ENCODE data around the gene NXNL1.
A peak's percentile ranks its signal among the peaks of the same experiment; 100 is the strongest.

NXNL1 gene

DNA sequence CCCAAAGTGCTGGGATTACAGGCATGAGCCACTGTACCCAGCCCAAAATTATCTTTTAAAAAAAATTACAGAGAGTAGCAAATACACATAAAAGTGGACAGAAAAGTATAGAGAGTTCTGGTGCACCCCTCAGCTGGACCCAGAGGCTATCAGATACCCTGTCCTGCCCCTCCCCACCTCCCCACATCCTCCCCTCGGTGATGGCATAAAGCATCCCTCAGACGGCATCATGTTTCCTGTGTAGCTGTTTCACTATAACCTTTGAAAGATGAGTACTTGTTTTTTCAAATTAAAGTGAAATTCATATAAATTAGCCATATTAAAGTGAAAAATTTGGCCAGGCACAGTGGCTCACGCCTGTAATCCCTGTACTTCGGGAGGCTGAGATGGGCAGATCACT is 29.7 kb upstream of the NXNL1 start:
- Histone ChIP-seq H3K4me2 (peak overlapping the region in 8 of 11 experiments; percentile 81 to 97 (median 90); a peak in 16 of 22 replicates), H3K4me1 (peaks cover 40 to 88% (median 78%) of the 10 kb centered on the region in 10 experiments), H3K27ac (peak overlapping the region in 6 of 11 experiments; percentile 16 to 84 (median 37); a peak in 9 of 22 replicates), H3K27me3 (no peaks in the 10 kb centered on the region), H3K36me3 (peaks cover 0 to 41% (median 0%) of the 10 kb centered on the region in 11 experiments; a peak in 10 of 22 replicates), H3K9me3 (replicated peaks in 1 of 11) (no peaks in the 10 kb centered on the region), H4K20me1 (peaks cover 0 to 36% (median 0%) of the 10 kb centered on the region in 11 experiments; a peak in 6 of 22 replicates), H3K4me3 (no peak overlapping the region), H3K9ac (peak overlapping the region in 1 of 11 experiments; percentile 19; a peak in 1 of 22 replicates)
- TF ChIP-seq Cebpa-rat (IDR thresholded peaks at IDR 0.05): no peak

DNA sequence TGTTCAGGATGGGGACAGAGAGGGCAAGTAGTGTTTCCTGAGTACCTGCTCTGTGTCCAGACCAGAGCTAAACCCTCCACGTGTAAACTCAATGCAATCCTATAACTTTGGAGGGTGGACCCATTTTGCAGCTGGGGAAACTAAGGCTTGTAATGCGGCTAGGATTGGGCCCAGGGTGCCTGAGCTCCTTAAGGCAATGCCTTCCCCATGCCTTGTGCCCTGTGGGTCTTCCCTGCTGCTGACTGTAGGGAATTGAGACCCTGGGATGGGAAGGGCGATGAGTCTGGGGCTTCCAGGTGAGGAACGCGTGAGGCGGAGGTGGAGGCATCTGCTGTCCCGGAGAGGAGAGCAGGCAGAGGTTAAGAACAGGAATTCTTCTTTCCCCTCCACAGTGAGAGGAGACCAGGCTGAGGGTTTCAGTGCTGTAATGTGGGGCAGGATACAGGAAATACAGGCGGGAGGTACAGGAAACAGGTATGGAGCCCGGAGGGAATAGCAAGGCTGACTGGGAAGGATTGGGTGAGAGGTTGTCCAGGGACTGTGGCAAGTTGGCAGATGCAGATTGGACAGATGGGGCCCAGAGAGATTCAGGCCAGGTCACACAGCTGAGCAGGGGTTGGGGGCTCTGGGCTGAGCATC is 28.8 kb upstream of the NXNL1 start:
- H3K4me1 ChIP-seq: peaks cover 45 to 88% (median 79%) of the 10 kb centered on the region in 10 experiments
- peaks cover 0 to 39% (median 0%) of the 10 kb centered on the region in 11 experiments; a peak in 6 of 22 replicates for H4K20me1 ChIP-seq
- no peaks in the 10 kb centered on the region for H3K9me3 ChIP-seq (replicated peaks in 1 of 11)
- peaks cover 0 to 41% (median 0%) of the 10 kb centered on the region in 11 experiments; a peak in 10 of 22 replicates for H3K36me3 ChIP-seq
- H3K27ac ChIP-seq: peak overlapping the region in 7 of 11 experiments; percentile 31 to 84 (median 57); a peak in 12 of 22 replicates
- TF ChIP-seq Cebpa-rat (IDR thresholded peaks at IDR 0.05): no peak
- peak overlapping the region in 10 of 11 experiments; percentile 81 to 97 (median 90); a peak in 19 of 22 replicates for H3K4me2 ChIP-seq
- H3K27me3 ChIP-seq: no peaks in the 10 kb centered on the region
- H3K9ac ChIP-seq: peak overlapping the region in 6 of 11 experiments; percentile 1 to 69 (median 16); a peak in 6 of 22 replicates
- H3K4me3 ChIP-seq: no peak overlapping the region

- Histone ChIP-seq H3K4me2 (peak overlapping the region; percentile 81 to 97 (median 91)), H3K9me3 (replicated peaks in 1 of 11) (no peaks in the 10 kb centered on the region), H4K20me1 (peaks cover 0 to 41% (median 0%) of the 10 kb centered on the region in 11 experiments; a peak in 6 of 22 replicates), H3K27me3 (no peaks in the 10 kb centered on the region), H3K4me3 (peak overlapping the region in 9 of 10 experiments; percentile 18 to 61 (median 45); a peak in 15 of 20 replicates), H3K9ac (peak overlapping the region; percentile 35 to 69 (median 58); a peak in 20 of 22 replicates), H3K36me3 (peaks cover 0 to 41% (median 0%) of the 10 kb centered on the region in 11 experiments; a peak in 10 of 22 replicates), H3K27ac (peak overlapping the region in 10 of 11 experiments; percentile 37 to 84 (median 71); a peak in 18 of 22 replicates), H3K4me1 (peaks cover 52 to 90% (median 81%) of the 10 kb centered on the region in 10 experiments)
- no peak for TF ChIP-seq Cebpa-rat (IDR thresholded peaks at IDR 0.05)
Measured at GRCh38 chr19:17488593-17489391, 28.1 kb upstream of the NXNL1 start.

- H3K4me2 ChIP-seq: peak overlapping the region; percentile 81 to 97 (median 91)
- peak overlapping the region in 10 of 11 experiments; percentile 41 to 69 (median 60); a peak in 19 of 22 replicates for H3K9ac ChIP-seq
- no peaks in the 10 kb centered on the region for H3K9me3 ChIP-seq (replicated peaks in 1 of 11)
- TF ChIP-seq Cebpa-rat (IDR thresholded peaks at IDR 0.05): no peak
- H3K4me3 ChIP-seq: peak overlapping the region in 3 of 10 experiments; percentile 19 to 61 (median 37); a peak in 5 of 20 replicates
- H3K27ac ChIP-seq: peak overlapping the region in 9 of 11 experiments; percentile 37 to 84 (median 71); a peak in 17 of 22 replicates
- peaks cover 0 to 41% (median 0%) of the 10 kb centered on the region in 11 experiments; a peak in 10 of 22 replicates for H3K36me3 ChIP-seq
- no peaks in the 10 kb centered on the region for H3K27me3 ChIP-seq
- peaks cover 65 to 99% (median 91%) of the 10 kb centered on the region in 10 experiments for H3K4me1 ChIP-seq
- peaks cover 0 to 54% (median 0%) of the 10 kb centered on the region in 11 experiments; a peak in 6 of 22 replicates for H4K20me1 ChIP-seq
Measured at GRCh38 chr19:17487284-17488121, 26.8 kb upstream of the NXNL1 start.

DNA sequence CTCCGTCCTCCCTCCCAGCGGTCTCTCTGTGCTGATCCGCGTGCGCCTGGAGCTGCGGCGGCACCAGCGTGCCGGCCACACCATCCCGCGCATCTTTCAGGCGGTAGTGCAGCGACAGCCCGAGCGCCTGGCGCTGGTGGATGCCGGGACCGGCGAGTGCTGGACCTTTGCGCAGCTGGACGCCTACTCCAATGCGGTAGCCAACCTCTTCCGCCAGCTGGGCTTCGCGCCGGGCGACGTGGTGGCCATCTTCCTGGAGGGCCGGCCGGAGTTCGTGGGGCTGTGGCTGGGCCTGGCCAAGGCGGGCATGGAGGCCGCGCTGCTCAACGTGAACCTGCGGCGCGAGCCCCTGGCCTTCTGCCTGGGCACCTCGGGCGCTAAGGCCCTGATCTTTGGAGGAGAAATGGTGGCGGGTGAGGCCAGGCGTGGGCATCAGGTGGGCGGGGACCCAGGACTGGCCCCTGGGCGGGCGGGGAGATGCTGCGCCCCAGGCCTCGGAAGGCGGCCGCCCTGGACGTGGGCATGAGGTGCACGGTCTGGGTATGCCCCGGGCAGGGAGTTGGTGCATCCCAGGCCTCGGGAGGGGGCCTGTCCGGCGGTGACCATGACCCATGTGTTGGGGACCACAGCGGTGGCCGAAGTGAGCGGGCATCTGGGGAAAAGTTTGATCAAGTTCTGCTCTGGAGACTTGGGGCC is 26.0 kb upstream of the NXNL1 start:
- peaks cover 0 to 59% (median 0%) of the 10 kb centered on the region in 11 experiments; a peak in 6 of 22 replicates for H4K20me1 ChIP-seq
- H3K27ac ChIP-seq: peak overlapping the region in 8 of 11 experiments; percentile 45 to 80 (median 64); a peak in 16 of 22 replicates
- H3K4me1 ChIP-seq: peaks cover 73 to 100% (median 95%) of the 10 kb centered on the region in 10 experiments
- no peak overlapping the region for H3K4me3 ChIP-seq
- H3K9me3 ChIP-seq (replicated peaks in 1 of 11): no peaks in the 10 kb centered on the region
- TF ChIP-seq Cebpa-rat (IDR thresholded peaks at IDR 0.05): no peak
- H3K36me3 ChIP-seq: peaks cover 0 to 41% (median 0%) of the 10 kb centered on the region in 11 experiments; a peak in 10 of 22 replicates
- H3K27me3 ChIP-seq: no peaks in the 10 kb centered on the region
- peak overlapping the region in 8 of 11 experiments; percentile 14 to 66 (median 34); a peak in 10 of 22 replicates for H3K9ac ChIP-seq
- H3K4me2 ChIP-seq: peak overlapping the region; percentile 28 to 96 (median 59); a peak in 20 of 22 replicates

DNA sequence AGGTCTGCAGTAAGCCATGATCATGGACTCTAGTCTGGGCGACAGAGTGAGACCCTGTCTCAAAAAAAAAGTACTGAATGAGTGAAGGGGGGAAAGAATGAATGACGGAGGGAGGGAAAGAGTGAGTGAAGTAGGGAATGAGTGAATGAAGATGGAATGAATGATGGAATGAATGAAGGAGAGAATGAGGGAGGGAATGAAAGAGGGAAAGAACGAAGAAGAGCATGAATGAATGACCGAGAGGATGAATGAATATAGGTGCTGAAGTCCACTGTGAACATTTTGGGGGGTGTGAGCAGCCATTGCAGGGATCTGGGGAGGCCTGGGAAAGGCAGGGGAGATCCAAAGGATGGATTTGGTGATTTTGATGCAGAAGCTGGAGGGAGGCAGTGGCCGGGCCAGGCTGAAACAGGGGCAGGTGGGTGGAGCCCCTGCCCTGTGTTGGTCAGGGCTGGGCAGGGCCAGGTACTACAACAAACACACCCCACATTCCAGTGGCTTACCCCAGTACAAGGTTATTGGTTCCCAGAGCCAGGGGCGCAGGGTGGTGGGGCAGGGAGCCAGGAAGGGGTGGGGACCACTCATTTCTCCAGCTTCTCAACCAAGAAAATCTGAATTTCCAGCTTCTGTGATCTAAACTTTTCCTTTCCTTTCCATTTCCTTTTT is 23.9 kb upstream of the NXNL1 start:
- H3K9ac ChIP-seq: 0 out of 22 replicates have a peak overlapping the region, but pooled peaks of 1 of the 11 experiments have one; percentile 9
- no peaks in the 10 kb centered on the region for H3K9me3 ChIP-seq (replicated peaks in 1 of 11)
- no peak for TF ChIP-seq Cebpa-rat (IDR thresholded peaks at IDR 0.05)
- H3K4me2 ChIP-seq: peak overlapping the region in 10 of 11 experiments; percentile 18 to 96 (median 52); a peak in 12 of 22 replicates
- peaks cover 0 to 21% (median 0%) of the 10 kb centered on the region in 11 experiments; a peak in 10 of 22 replicates for H3K36me3 ChIP-seq
- no peaks in the 10 kb centered on the region for H3K27me3 ChIP-seq
- peaks cover 66 to 100% (median 94%) of the 10 kb centered on the region in 10 experiments for H3K4me1 ChIP-seq
- no peak overlapping the region for H3K4me3 ChIP-seq
- peak overlapping the region in 5 of 11 experiments; percentile 22 to 80 (median 47); a peak in 5 of 22 replicates for H3K27ac ChIP-seq
- peaks cover 0 to 59% (median 0%) of the 10 kb centered on the region in 11 experiments; a peak in 6 of 22 replicates for H4K20me1 ChIP-seq

- peaks cover 0 to 21% (median 0%) of the 10 kb centered on the region in 11 experiments; a peak in 10 of 22 replicates for H3K36me3 ChIP-seq
- H3K4me2 ChIP-seq: peak overlapping the region in 10 of 11 experiments; percentile 10 to 88 (median 65); a peak in 14 of 22 replicates
- TF ChIP-seq Cebpa-rat (IDR thresholded peaks at IDR 0.05): no peak
- H3K27me3 ChIP-seq: no peaks in the 10 kb centered on the region
- peaks cover 56 to 100% (median 94%) of the 10 kb centered on the region in 10 experiments for H3K4me1 ChIP-seq
- H3K27ac ChIP-seq: peak overlapping the region in 8 of 11 experiments; percentile 8 to 54 (median 34); a peak in 13 of 22 replicates
- H4K20me1 ChIP-seq: peaks cover 0 to 53% (median 0%) of the 10 kb centered on the region in 11 experiments; a peak in 6 of 22 replicates
- peak overlapping the region in 2 of 11 experiments; percentile 7 to 31; a peak in 2 of 22 replicates for H3K9ac ChIP-seq
- no peak overlapping the region for H3K4me3 ChIP-seq
- H3K9me3 ChIP-seq (replicated peaks in 1 of 11): no peaks in the 10 kb centered on the region
Measured at GRCh38 chr19:17483605-17484002, 22.9 kb upstream of the NXNL1 start.
